G401.6 (cell line): ENCODE results near the gene SPIRE2.

Experiments used
- FAIRE-seq: peaks from 2 replicates; lab custom pipeline; 2012; peaks lifted over from hg19 to GRCh38; lab: Jason Lieb, UNC

SPIRE2 gene

GRCh38 chr16:89841275-89841674, 13.0 kb downstream of the SPIRE2 start:
- FAIRE-seq, result no peak

- FAIRE-seq, result no peak
These were observed 14.5 kb downstream of the SPIRE2 start for GRCh38 chr16:89842471-89843408.

- no peak for FAIRE-seq
These were observed 15.4 kb downstream of the SPIRE2 start for GRCh38 chr16:89843409-89844350.

GRCh38 chr16:89844739-89845339, 16.6 kb downstream of the SPIRE2 start:
- FAIRE-seq, result no peak

DNA sequence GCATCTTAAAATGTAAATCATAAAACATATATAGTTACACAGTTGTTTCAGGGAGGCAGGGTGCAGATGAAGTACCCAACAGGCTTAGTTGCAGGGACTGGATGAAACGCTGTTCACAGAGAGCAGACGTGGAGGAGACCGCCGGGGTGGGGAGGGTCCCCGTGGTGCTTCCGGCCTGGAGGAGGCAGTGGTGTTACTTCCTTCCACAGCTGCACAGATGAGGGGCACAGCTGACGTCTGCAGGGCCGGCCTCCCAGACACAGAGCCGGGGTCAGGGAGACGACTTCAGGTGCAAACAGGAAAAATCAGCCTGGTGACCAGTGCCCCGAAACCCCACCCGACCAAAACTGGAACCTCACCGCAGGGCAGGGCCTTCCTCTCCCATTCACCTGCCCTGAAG, 17.1 kb downstream of the SPIRE2 start:
- FAIRE-seq, result no peak

DNA sequence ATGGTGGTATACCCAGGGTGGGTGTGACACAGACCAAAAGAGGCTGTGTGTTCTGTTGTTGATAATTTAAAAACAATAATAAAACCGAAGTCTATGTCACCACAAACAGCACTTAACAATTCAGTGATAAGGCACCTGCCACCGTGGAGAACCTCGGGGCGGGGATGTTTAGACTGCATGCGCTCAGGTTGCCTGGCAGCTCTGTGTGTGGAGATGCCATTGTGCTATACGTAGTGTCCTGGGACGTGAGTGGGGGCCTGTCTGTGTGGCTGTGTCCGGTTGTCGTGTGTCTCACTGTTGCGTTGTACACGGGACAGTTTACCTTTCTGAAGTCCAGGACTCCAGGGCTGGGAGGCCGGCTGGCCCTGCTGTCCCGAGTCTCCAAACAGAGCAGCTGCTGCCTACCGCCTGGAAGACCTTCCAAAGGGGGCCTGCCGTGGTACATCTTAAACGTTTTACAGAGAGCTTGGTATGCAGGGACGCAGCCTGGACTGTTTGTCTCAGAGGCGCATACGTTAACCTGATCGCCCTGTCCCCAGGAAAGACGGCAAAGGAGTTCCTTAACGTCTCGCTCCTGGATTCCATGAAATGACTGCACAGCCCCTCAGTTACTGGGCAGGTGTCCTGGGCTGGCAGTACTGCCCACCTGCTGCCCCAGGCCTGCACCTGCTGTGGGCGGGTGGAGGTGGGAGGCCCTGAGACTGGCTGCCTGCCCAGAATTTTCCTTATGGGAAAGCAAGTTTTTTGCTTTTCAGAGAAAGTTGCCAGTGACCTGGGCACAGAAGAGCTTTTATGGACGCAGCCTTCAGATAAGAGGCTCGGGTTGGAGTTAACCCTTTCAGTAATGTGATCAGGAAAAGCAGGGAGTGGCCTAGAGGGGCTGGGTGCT, 19.0 kb downstream of the SPIRE2 start:
- FAIRE-seq, result no peak

- FAIRE-seq, result no peak
These were observed 19.6 kb downstream of the SPIRE2 start for GRCh38 chr16:89847940-89848297.

- no peak for FAIRE-seq
These were observed 20.7 kb downstream of the SPIRE2 start for GRCh38 chr16:89848974-89849373.

DNA sequence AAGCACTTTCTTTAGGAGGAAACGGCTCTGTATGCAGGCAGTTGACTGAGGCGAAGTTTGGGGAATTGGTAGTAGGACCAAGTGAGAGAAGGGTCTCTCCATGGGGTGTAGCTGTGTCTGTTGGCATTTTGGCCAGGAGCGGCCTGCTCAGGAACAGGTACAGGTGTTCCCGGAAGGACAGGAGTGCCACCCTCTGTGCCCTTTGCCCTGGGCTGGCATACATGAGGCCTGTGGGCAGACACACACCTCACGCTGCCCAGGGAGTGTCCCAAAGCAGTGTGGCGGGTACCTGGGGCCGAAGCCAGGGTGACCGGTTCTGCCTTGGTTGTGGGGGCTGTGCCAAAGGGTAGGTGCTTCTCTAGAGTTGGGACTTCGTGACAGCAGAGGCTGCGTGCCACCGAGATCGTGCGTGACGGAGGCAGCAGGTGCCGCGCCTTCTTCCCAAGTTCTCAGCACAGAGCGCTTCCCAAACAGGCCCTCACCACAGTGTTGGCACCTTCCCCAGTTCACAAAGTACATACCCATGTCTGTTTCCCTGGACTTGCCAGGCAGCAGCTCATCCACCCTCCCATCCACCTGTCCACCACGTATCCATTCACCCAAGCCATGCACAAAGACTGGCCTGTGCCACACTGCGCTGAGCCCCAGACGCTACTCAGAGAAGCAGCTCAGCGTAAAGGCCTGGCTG, 25.2 kb downstream of the SPIRE2 start:
- no peak for FAIRE-seq

DNA sequence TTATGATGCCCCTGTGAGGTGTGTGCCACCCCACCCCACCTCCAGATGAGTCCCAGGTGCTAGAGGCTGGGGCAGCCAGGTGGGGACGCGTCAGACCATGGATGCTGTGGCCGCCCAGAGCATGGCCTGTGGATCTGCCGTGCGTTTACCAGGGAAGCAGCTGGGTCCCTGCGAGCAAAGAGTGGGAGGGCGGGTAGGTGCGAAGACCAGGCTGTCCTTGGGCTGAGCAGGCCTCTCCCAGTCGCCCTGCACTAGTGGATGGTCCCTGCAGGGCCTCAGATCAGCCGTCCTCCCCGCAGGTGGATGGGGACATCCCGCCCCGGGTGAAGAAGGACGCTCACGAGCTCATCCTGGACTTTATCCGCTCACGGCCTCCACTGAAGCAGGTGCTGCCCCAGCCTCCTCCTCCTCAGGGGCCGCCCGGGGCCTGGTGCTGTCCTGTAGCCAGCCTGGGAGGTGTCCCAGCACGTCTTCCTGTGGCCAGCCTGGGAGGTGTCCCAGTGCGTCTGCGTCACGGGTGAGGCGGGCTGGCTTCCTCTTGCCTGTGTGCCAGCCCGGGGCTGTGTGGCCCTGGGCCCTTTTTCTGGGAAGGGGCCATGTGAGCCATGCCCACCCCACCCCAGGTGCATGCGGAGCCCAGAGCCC, 27.1 kb downstream of the SPIRE2 start:
- no peak for FAIRE-seq

GRCh38 chr16:89855986-89856385, 27.7 kb downstream of the SPIRE2 start:
- no peak for FAIRE-seq

GRCh38 chr16:89858973-89859614, 30.8 kb downstream of the SPIRE2 start:
- no peak for FAIRE-seq

DNA sequence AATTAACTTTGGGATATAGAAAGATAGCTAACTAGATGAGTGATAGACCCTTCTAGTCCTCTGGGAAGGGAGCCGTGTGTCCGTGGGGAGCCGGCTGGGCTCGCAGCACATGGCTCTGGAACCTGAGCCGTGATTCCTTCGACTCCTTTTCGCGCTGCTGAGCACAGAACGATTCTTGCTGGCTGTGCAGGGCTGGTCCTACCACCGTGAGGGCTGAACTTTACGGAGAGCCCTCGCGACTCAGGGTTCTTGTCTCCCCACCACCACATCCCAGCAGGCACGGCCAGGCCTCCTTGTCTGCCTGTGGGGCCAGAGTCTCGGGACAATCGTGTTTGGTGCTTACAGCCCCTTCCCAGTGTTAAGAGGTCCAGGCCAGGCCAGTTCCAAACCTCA, 31.3 kb downstream of the SPIRE2 start:
- FAIRE-seq, result no peak

- no peak for FAIRE-seq
These were observed 32.6 kb downstream of the SPIRE2 start for GRCh38 chr16:89860747-89861304.

DNA sequence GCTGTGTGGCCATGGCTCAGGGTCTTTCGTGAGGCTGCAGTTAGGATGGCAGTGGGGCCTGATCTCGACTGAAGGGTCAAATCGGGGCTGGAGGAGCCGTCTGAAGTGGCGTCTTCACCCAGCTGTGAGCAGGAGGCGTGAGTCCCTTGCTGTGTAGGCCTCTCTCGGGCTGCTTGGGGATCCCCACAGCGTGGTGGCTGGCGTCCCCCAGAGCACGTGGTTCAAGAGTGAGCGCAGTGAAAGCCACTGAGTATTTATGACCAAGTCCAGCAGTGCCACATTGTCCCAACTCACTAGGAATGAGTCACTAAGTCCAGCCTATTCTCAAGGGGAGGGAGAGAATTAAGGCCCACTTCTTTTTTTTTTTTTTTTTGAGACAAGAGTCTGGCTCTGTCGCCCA, 33.4 kb downstream of the SPIRE2 start:
- no peak for FAIRE-seq

GRCh38 chr16:89862732-89863131, 34.5 kb downstream of the SPIRE2 start:
- FAIRE-seq, result no peak

GRCh38 chr16:89863741-89864526, 35.7 kb downstream of the SPIRE2 start:
- FAIRE-seq, result no peak

- no peak for FAIRE-seq
These were observed 36.2 kb downstream of the SPIRE2 start for GRCh38 chr16:89864527-89864820.

DNA sequence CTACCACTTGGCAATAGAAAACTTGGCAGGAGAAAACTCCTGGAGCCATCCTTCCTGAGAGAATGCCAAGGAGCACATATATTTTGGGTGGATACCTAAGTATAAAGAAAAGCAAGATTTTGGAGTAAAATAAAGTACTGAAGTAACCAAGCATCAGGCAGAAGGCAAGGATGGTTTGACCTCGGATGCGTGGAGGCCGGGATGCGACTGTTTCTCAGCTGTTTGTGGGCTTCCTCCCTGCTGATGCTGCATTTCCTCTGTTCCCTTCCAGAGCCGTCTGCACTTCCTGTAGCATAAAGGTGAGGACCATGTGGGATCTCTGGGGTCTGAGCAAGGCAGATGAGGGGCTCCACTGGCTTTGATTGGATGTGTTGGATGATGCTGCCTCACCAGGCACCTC, 39.6 kb downstream of the SPIRE2 start:
- FAIRE-seq, result no peak
